Duodenal mucosa (tissue), 2 donors: Measurements from ENCODE around the gene SYT4.
"Not testable (repeated sequence)": the region's sequence is repeated elsewhere in the genome, so short reads cannot be mapped to it uniquely, and the experiment has no call there.

Experiments
- H3K27ac ChIP-seq: one replicate; pipeline ENCODE4 v1.7.0; 2013; ENCODE audit warnings: low read depth, low read length
- H3K27me3 ChIP-seq, 2 donors: one replicate each; pipeline ENCODE4 v1.7.0; 2013; ENCODE audit warnings: low read length in 2 of 2, control low read depth in 1 of 2; ENCODE audit not compliant: insufficient read depth in 2 of 2, control insufficient read depth in 1 of 2
- H3K36me3 ChIP-seq, 2 donors: one replicate each; pipeline ENCODE4 v1.7.0; 2013; ENCODE audit warnings: low read length in 2 of 2, control low read depth in 1 of 2; ENCODE audit not compliant: insufficient read depth in 2 of 2, control insufficient read depth in 1 of 2
- H3K4me1 ChIP-seq, 2 donors: one replicate each; pipeline ENCODE4 v1.7.0; 2013; ENCODE audit warnings: low read length in 2 of 2, control low read depth in 1 of 2; ENCODE audit not compliant: insufficient read depth in 2 of 2, control insufficient read depth in 1 of 2
- H3K4me3 ChIP-seq, 2 donors: one replicate each; pipeline ENCODE4 v1.7.0; 2013; ENCODE audit warnings: low read length in 2 of 2, low read depth in 1 of 2
- H3K9ac ChIP-seq, 2 donors: one replicate each; pipeline ENCODE4 v1.7.0; 2013; ENCODE audit warnings: low read length in 2 of 2, low read depth in 1 of 2
- H3K9me3 ChIP-seq, 2 donors: one replicate each; pipeline ENCODE4 v1.7.0; 2013; ENCODE audit warnings: low read length in 2 of 2, control low read depth in 1 of 2; ENCODE audit not compliant: control insufficient read depth in 1 of 2

The SYT4 gene, protein sequence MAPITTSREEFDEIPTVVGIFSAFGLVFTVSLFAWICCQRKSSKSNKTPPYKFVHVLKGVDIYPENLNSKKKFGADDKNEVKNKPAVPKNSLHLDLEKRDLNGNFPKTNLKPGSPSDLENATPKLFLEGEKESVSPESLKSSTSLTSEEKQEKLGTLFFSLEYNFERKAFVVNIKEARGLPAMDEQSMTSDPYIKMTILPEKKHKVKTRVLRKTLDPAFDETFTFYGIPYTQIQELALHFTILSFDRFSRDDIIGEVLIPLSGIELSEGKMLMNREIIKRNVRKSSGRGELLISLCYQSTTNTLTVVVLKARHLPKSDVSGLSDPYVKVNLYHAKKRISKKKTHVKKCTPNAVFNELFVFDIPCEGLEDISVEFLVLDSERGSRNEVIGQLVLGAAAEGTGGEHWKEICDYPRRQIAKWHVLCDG

DNA sequence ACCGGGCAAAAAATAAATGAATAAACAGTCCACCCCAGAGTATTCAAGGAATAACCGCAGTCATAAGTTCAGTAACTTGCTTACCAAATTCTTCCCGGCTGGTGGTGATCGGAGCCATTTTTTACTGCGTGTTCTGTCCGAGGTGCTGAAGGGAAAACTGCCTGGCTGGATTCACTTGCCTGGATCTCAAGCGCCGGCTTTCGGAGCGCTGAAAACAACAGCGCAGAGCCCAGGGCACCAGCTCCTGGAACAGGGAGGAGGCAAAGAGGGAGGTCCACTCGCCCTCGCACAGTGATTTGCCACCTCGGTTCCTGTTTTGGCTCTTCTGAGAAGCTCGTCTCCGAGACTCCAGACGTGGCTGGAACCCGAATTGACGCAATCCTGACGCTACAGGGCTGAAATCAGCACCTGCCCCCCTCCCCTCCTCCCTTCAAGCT lies at the start of gene SYT4:
TSS of gene SYT4 (minus strand) at position 327 of the 437 bp plus-strand sequence. CDS start at position 118, 209 bp downstream.
- Histone ChIP-seq H3K27ac (no peak within 1 kb of the TSS), H3K4me3 (no peak within 1 kb of the TSS), H3K36me3 (no peaks in the 10 kb centered on the region)

DNA sequence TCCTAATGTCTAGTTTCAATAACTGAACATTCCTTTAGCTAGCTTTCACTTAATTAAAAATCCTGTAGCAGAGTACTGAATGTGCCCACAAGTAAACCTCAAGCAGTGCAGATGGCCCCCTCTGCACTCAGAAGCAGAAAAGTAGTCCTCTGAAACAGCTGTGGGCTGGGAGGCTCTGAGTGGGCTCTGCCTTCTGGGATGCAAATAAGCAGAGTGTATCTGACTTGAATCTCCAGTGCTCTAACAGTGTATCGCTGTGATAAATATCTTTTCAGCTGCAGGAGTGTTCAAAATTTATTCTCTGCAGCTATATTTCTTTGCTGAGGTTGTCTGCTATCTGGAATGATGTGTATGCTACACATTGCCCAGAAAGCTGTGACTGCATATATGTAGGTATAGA lies 44.8 kb upstream of the SYT4 start:
- no peak overlapping the region for H3K27ac ChIP-seq
- H3K9me3 ChIP-seq = no peaks in the 10 kb centered on the region
- no peak overlapping the region for H3K4me3 ChIP-seq
- H3K36me3 ChIP-seq = no peaks in the 10 kb centered on the region
- no peaks in the 10 kb centered on the region for H3K4me1 ChIP-seq
- no peaks in the 10 kb centered on the region for H3K27me3 ChIP-seq
- H3K9ac ChIP-seq = no peak overlapping the region

More for the DNA sequence above, at the start of gene SYT4:
- Histone ChIP-seq H3K4me1 (no peaks in the 10 kb centered on the region), H3K27me3 (peaks cover 0 to 5% of the 10 kb centered on the region in 2 donors), H3K9ac (no peak within 1 kb of the TSS), H3K9me3 (no peaks in the 10 kb centered on the region)

DNA sequence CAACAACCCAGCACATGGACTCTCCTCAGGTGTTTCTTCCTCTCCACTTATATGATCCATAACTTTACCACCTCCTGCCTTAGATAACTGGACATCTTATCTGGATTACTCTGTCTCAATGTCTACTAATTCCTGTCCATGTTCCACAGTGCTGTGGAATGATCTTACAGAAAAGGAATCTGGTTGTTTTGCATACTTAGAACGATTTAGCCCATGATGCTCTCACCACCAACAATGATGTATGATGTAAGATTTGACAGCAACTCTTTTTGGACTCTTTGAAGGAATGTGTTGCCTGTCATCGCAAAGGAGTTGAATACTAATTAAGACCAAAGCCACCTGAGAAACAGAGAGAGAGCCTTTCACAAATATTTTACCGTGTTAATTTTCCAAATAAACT lies 37.7 kb upstream of the SYT4 start:
- Histone ChIP-seq H3K27me3 (no peaks in the 10 kb centered on the region), H3K4me3 (no peak overlapping the region), H3K4me1 (no peaks in the 10 kb centered on the region), H3K9me3 (no peaks in the 10 kb centered on the region), H3K9ac (no peak overlapping the region), H3K36me3 (no peaks in the 10 kb centered on the region), H3K27ac (no peak overlapping the region)

DNA sequence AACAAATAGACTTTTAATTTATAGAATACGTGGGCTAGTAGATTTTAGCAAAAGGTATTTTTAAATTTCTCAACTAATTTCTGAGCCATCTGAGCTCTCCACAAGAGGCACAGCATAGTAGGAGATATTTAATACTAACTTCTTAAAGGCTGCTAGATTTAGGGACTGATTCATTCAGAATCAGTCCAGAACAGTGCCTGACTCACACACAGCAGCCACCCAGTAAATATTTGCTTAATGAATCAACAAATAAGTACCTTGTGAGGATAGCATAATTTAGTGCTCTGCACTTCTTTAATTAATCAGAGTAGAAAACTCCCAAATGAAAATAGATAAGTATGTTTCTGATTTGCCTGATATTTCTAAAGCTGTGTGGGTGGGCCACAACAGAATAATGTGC lies 35.6 kb upstream of the SYT4 start:
- no peaks in the 10 kb centered on the region for H3K4me1 ChIP-seq
- no peaks in the 10 kb centered on the region for H3K27me3 ChIP-seq
- H3K9ac ChIP-seq = no peak overlapping the region
- H3K36me3 ChIP-seq = no peaks in the 10 kb centered on the region
- H3K9me3 ChIP-seq = no peaks in the 10 kb centered on the region
- no peak overlapping the region for H3K4me3 ChIP-seq
- no peak overlapping the region for H3K27ac ChIP-seq

DNA sequence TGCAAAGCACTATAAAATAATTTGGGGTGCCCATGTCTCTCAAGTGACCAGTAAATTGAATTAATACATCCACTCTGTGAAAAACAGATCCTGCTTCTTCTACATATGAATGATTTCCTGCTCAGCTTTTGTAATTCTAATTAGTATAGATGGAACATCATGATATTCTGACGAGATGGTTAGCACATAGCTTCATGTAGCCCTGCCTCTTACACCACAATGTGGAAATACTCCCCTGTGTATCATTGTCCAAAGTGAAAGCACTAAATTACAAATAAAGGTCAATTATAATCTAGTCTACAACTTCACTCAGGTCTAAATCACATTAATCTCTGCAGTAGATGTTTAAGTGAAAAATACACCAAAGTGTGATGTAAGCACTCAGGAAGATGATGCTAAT lies 32.9 kb upstream of the SYT4 start:
- Histone ChIP-seq H3K27ac (no peak overlapping the region), H3K9ac (no peak overlapping the region), H3K9me3 (no peaks in the 10 kb centered on the region), H3K4me1 (no peaks in the 10 kb centered on the region), H3K4me3 (no peak overlapping the region), H3K36me3 (no peaks in the 10 kb centered on the region), H3K27me3 (no peaks in the 10 kb centered on the region)

DNA sequence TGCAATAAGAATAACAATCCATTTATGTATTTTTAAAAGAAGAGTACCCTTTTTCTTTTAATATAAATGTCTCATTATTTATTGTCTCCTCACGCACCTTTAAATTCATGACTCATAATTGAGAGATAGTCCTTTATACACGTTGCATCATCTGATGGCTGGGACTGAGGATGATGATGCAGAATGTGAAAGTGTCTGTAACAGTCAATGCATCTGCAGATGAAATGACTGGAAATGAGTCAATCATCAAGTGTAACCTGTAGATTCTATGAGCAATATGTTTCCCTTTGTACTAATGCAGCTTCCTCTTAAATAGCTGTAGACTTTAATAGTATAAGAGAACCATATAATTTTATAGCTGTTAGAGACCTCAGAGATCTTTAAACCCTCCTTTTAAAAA lies 26.1 kb upstream of the SYT4 start:
- Histone ChIP-seq H3K9me3 (no peaks in the 10 kb centered on the region), H3K27me3 (no peaks in the 10 kb centered on the region), H3K4me1 (no peaks in the 10 kb centered on the region), H3K4me3 (no peak overlapping the region), H3K27ac (no peak overlapping the region), H3K36me3 (no peaks in the 10 kb centered on the region), H3K9ac (no peak overlapping the region)

DNA sequence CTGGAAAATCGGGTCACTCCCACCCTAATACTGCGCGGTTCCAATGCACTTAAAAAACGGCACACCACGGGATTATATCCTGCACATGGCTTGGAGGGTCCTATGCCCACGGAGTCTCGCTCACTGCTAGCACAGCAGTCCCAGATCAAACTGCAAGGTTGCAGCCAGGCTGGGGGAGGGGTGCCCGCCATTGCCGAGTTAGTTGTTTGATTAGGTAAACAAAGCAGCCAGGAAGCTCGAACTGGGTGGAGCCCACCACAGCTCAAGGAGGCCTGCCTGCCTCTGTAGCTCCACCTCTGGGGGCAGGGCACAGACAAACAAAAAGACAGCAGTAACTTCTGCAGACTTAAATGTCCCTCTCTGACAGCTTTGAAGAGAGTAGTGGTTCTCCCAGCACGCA lies 8.9 kb upstream of the SYT4 start:
- H3K4me1 ChIP-seq, H3K27ac ChIP-seq, H3K9ac ChIP-seq, H3K27me3 ChIP-seq, H3K9me3 ChIP-seq, H3K36me3 ChIP-seq, H3K4me3 ChIP-seq: not testable (repeated sequence)

DNA sequence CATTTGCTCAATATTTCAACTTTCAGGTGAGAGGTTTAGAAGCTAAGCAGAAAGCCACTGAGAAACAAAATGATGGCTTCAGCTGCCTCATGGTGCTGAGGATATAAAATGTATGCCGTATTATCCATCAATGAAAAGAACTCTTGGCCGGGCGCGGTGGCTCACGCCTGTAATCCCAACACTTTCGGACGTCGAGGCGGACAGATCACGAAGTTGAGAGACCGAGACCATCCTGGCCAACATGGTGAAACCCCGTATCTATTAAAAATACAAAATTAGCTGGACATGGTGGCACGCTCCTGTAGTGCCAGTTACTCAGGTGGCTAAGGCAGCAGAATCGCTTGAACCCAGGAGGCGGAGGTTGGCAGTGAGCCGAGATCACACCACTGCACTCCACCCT lies 6.0 kb upstream of the SYT4 start:
- Histone ChIP-seq H3K9ac (no peak overlapping the region), H3K36me3 (no peaks in the 10 kb centered on the region), H3K4me3 (no peak overlapping the region), H3K27me3 (no peaks in the 10 kb centered on the region), H3K4me1 (no peaks in the 10 kb centered on the region), H3K9me3 (no peaks in the 10 kb centered on the region), H3K27ac (no peak overlapping the region)

DNA sequence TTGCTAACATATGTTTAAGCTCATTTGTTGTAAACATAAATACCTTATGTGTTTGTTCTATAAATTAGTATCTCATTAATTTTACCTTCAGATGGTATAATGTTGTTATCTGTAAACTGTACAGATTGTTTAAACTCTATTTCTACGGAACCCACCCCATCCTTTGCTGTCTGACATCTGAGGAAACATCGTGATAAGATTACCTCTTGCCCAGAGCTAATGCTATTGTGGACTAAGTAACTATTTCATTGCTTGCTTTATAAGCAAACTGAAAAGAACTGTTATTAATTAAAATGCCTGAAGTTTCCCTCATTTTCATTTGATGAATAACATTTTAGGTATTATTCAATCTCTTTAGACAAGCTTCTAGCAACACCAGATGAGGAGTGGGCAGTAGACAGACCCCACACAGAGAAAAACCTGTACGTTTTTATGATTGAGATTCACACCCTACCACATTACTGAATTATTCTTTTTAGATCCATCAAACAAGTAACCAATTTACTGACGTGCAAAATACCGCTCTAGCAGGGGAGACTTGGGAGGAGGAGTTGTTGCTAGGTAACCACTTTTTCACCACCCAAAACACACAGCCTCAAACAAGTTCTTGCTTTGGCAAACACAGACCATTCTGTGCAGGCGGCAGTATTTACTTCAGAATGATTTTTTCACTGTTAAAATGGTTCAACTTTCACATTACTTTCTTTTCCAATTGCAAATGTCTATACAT lies 1.9 kb upstream of the SYT4 start:
- Histone ChIP-seq H3K9ac (no peak overlapping the region), H3K27me3 (peaks cover 0 to 5% of the 10 kb centered on the region in 2 donors), H3K4me3 (no peak overlapping the region), H3K4me1 (no peaks in the 10 kb centered on the region), H3K36me3 (no peaks in the 10 kb centered on the region), H3K27ac (no peak overlapping the region), H3K9me3 (no peaks in the 10 kb centered on the region)

DNA sequence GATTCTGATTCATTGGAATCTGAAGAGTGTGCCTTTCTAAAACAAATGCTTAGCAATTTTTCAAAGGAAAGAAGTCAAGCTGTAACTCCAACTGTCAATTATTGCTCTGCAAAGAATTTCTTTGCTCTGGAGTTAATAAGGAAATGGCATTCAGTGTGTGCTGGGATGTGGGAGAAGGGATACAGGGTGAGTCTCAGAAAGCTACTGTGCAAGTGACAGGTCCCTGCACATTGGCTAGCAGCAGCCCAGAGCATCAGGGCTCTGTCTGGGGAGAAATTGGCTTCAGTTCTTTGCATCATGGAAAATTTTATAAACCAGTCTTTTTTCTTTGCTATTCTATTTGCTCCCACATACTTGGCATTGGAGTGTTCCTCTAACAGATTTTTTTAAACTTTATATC lies 1.1 kb upstream of the SYT4 start:
- no peaks in the 10 kb centered on the region for H3K36me3 ChIP-seq
- H3K9ac ChIP-seq = no peak overlapping the region
- H3K27ac ChIP-seq = no peak overlapping the region
- no peaks in the 10 kb centered on the region for H3K9me3 ChIP-seq
- peaks cover 0 to 5% of the 10 kb centered on the region in 2 donors for H3K27me3 ChIP-seq
- no peaks in the 10 kb centered on the region for H3K4me1 ChIP-seq
- H3K4me3 ChIP-seq = no peak overlapping the region
